Measurements from ENCODE around the gene ARHGAP32.

DNA sequence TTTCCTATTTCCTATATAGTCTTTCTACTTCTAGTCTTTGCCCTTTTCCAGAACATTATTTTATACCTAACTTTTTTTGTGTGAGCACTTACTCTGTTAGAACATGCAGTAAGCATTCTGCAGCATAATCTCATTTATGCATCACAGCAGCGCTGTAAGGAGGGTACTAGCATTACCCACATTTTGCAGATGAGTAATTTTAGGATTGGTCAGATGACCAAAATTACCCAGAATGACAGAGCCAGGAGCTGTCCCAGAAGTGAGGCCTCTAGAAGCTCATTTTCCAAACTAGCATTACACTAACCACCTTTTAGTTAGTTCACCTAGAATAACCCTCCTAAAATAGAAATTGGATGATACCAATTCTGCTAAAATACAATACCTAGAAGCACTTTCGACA, 47.1 kb upstream of the ARHGAP32 start:
- TF ChIP-seq EZH2 (IDR thresholded peaks at IDR 0.05; ENCODE audit: insufficient read depth, poor library complexity, severe bottlenecking) (no peak), EZH2phosphoT487 (IDR thresholded peaks at IDR 0.05; ENCODE audit: insufficient read depth, low read depth) (no peak)
